Stimulated activated CD8-positive, alpha-beta memory T cell treated with anti-CD3 and anti-CD28 coated beads, Interleukin-7, amount 100 ng/mL, for 1 hour (primary cell): ENCODE measurements around the gene IFNG-AS1.

Experiments
- DNase-seq, 2 donors: peaks; one replicate each; pipeline ENCODE4 v3.0.0-alpha.2; 2020; ENCODE audit warnings: low read depth in 2 of 2

Gene IFNG-AS1

DNA sequence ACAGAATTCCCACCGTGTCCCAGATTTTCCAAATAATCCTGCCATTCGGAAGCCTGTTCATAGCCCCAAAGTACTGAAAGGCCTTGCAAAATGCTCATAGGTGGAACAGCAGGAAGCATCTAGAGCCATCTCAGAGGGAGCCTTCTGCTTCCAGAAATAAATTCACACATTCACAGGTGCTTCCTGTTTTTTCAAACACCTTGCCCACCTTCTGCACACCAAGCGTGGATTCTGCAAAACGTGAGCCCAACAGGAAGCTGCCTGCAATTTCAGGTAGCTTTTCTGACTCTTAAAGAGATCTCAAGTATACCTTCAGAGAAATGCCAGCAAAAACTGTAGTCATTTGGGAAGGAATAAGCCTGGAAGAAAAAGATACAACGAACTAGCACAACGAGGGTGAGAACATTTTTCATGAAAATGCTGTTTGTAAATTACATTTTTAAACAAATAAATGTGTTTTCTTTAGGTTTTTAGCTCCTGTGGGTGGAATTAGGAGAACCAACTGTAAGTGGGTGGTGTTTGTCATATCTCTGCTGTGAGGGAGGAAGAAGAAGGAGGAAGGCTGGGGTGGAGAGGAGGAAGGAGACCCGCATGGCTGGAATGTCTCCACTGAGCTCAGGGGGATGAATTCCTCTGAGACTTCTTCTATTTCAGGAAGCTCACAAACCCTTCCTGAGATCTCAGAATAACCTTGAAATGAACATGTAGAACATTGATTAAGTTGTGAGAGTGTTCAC, at the start of gene IFNG-AS1:
Gene IFNG-AS1 (plus strand): TSS at position 264 of the 737 bp plus-strand sequence.
- no peak for DNase-seq

DNA sequence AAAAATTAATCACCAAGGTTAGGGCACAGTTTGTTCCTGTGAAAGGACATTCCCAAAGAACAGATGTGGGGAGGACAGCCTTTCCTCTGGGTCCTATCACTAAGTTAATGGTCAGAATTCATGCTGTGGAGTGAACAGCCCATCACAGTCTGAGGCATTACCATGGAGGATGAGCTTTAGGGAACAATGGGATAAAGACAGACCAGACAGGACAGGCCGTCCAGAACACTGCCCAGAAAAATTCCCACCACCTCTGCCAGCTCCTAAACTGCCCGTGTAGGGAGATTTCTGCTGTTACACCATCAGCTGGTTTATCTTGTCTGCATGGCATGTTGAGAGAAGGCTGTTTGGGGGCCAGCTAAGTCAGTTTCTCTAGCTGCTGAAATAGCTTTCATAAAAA, 49.6 kb upstream of the IFNG-AS1 start:
- DNase-seq = no peak

GRCh38 chr12:67940780-67941243, 48.4 kb upstream of the IFNG-AS1 start:
- no peak for DNase-seq

DNA sequence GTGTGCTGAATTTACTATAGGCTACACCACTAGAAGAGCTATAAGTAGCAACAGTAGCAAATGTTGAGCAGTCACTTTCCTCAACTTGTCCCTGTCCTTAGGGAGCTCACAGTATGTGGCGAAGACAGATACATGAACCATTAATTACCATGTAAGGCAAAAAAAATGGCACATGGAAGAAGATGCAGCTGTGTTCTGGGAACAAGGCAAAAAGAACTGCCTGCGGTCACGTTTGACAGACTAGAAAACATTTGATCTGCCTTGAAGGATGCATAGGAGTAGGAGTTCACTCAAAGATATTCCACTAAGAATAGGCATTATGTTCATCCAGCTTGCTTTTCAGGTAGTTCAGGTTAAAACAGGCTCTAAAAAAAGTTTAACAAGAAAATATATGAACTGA, 46.5 kb upstream of the IFNG-AS1 start:
- DNase-seq = no peak

- DNase-seq = peak; percentile 14 to 36
Observed at GRCh38 chr12:67943141-67943892, 45.9 kb upstream of the IFNG-AS1 start.

GRCh38 chr12:67944093-67944492, 45.2 kb upstream of the IFNG-AS1 start:
- no peak for DNase-seq

DNA sequence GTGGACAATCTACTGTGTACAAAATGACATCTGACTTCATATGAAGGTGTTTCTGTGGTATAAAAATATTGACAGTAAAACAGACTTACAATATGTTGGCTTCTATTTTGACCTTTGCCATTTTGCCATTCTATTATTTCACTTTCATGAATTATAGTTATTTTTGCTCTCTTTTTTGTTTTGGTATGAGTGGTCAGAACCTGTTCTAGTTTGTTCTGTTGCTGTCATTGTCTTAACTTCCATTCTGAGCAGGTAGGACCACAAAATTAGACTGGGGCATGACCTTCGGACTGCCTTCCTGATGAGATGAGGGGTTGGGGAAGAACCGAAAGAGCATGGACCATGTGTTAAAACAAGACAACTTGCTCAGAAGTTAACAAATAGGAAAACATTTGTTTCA, 36.5 kb upstream of the IFNG-AS1 start:
- DNase-seq = no peak

GRCh38 chr12:67957383-67957782, 31.9 kb upstream of the IFNG-AS1 start:
- DNase-seq = no peak

DNA sequence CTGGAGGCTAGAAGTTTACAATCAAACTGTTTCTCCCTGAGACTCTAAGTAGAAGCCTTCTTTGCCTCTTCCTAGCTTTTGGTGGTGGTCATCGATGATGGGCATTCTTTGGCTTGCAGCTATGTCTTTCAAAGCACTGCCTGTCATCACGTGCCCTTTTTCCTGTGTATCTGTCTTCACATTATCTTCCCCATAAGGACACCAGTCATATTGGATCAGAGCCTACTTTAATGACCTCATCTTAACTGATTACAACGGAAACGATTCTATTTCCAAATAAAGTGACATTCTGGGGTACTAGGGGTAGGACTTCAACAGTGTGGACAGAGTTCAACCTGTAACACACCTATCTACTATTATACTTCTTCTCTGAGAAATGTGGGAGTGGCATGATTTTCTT, 31.1 kb upstream of the IFNG-AS1 start:
- no peak for DNase-seq

- DNase-seq = no peak
Observed at GRCh38 chr12:67964456-67964855, 24.8 kb upstream of the IFNG-AS1 start.

GRCh38 chr12:67966560-67966959, 22.7 kb upstream of the IFNG-AS1 start:
- DNase-seq = no peak

DNA sequence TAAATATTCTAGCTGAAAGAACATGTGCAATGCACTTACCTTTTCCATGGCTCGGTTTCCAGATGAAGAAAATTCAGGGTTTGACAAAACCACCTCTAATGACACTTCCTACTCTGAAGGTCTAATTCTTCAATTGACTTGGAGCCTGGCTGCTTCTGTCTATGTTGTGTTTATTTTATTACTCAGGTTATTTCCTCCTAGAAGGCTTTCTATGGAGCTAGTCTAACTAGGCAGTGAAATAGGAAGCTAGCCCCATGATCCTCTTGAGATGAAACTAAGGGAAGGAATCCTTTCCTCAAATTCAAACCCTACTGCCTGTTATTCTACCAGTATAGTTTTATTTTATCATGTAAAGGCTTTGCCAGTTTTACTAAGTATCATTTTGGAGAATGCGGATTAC, 20.9 kb upstream of the IFNG-AS1 start:
- no peak for DNase-seq

- no peak for DNase-seq
Observed at GRCh38 chr12:67968725-67969124, 20.5 kb upstream of the IFNG-AS1 start.

GRCh38 chr12:67969134-67969802, 20.0 kb upstream of the IFNG-AS1 start:
- DNase-seq = no peak

GRCh38 chr12:67977668-67978067, 11.6 kb upstream of the IFNG-AS1 start:
- DNase-seq = no peak

- DNase-seq = no peak
Observed at GRCh38 chr12:67980391-67980790, 8.9 kb upstream of the IFNG-AS1 start.

DNA sequence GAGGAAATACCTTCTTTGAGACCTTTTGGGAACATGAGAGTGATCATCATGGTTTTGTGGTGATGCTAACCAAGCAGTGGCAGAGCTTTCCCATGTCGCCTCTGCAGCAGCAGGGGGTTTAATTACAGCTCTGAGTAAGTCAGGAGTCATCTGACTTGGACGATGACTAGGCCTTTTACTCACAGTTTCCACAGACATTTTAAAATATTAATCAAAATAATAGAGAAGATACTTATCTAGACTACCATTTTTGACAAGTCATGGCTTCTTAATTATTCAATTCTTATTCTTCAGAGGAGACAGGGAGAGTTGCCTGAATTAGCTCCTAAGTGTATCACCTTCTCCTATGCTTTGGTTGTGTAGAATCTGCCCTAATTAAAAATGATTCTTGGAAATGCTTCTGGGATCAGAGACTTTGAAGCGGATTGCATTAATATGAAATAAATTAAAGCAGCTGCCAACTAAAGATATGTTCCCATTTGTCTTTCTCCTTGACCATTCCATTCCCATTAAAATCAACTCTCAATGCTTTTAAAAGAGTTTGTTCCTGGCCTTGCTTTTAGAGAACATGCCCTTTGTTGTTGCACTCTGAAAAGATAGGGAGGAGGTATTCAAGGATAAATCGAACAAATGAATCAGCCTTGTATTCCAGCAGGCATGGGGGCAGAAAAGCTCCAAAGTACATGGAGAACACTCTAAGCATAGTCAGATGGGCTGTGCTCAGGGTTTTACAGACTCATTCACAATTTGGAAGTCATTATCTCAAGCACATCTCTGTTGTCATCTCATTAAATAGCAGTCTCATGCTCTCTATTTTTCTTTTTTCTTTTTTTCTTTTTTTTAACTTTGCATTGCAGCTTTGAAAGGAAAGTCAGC, 7.7 kb upstream of the IFNG-AS1 start:
- DNase-seq = no peak

DNA sequence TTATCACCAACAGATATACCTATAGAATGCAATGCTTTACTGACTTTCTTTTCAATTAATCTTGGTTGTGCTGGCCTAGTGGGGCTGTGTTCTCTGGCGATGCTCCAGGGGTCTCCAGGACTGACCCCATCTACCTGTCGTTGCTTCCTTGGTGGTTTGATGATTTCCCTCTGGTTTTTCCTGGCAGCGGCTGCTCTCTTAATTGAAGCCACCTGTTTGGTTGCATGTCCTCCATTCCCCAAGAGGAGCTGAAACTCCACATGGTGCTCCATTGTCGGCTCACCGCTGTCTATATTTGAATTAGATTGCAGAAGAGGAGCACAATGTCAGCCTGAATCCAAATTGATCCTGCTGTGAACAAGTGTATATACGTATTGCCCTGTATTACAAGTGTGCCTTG, 7.1 kb upstream of the IFNG-AS1 start:
- no peak for DNase-seq

DNA sequence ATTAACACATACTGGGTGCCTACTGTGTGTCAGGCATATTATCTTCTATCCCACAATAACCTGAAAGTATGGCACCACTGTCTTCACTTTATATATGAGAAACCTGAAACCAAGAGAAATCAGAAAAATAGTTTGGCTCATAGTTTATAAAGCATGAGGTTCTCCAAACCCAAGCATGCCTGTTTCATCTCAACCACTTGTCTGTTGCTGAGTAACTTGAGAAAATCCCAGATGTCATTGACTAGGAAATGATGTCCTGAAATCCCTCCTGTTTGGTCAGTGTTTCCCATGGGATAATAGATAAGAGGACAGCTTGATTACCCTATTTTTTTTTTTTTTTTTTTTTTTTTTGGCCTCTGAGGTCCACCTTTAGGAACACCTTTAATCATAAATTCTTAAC, 2.6 kb upstream of the IFNG-AS1 start:
- no peak for DNase-seq

DNA sequence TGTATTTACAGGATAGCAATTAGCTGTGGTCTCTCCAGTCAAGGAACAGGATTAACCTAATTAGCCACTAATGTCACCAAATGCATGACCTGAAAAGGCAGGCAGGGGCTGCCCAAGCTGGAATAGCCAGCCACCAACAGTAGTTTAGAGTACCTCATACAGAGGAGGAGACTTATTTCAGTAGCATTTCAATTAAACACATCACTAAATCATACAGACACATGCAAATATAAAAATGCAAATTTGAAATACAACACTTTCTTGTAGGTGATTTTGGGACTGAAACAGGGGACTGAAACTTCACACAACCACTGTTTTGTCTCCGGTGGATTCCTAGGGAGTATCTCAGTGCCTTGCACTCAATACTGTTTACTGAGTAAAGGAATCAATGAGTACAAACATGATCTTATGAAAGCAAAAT, 636 bp upstream of the IFNG-AS1 start:
- DNase-seq = no peak

DNA sequence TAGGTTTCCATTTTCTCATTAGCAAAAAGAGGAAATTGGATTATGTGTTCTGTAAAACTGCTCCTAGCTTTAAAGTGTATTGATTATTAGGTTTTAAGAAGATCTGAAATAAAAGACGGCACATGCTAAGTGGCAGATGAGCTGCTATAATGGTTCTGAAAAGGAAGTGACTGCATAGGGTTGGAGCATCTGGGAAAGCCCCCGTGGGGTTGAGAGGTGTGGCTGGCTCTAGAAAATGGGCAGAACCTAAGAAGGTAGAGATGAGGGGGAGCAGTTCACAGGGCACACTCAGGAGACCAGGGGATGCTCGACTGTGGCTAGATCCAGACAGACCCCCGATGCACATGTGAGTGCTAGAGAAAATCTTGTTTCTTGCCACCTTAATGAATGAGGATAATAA, 1.9 kb downstream of the IFNG-AS1 start:
- DNase-seq = no peak

DNA sequence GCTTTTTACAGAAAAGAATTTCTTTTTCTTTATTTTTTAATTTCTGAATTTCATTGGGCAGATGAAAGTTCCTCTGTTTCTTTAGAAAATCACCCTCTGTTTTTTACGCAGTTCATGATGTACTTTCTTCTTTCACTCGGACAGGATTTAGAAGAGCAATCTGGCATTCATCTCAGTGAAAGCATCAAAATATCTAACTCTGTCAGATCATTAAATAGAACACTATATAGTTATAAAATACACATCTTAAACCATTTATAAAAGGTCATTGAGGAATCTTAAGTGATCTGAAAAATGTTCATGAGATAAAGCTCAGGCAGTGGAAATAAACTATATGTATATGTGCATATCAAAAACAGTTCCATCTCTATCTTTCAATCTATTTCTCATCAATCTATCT, 3.9 kb downstream of the IFNG-AS1 start:
- DNase-seq = no peak
